ENCODE results near the gene MGMT. TPM values are rescaled to one million over a fixed set of nuclear protein-coding genes. Genes with fewer than 3 reads are reported as not detected.

MGMT gene
- polyA plus RNA-seq, 3 donors = 9.5 to 23.5 (median 17.5) TPM

DNA sequence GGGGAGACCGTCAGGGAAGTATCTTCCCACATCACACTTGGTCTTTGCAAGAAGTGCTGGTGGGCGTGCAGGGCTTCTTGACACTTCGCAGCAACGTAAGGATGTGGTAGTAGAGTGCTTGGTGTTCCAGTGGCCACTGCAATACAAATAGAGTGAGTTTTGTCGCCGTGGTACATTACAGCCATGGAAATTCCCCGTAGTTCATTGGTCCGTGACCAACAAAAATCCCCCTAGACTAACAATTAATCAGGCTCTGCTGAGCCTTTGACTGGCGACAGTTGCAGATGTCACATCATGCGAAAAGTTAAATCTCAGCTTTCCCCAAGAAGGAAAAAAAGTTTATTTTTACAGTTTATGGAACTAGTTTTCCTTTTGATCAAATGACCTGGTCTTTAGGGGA is 134.7 kb downstream of the MGMT start:
- no peaks in the 10 kb centered on the region for H3K4me1 ChIP-seq (ENCODE audit: control insufficient read depth in 1 of 2, insufficient read depth in 2 of 2, low read length in 2 of 2)
- H3K4me3 ChIP-seq (replicated peaks in 1 of 3; ENCODE audit: low read depth in 2 of 3, low read length in 3 of 3) = no peak overlapping the region
- TF ChIP-seq, protein P1, sequence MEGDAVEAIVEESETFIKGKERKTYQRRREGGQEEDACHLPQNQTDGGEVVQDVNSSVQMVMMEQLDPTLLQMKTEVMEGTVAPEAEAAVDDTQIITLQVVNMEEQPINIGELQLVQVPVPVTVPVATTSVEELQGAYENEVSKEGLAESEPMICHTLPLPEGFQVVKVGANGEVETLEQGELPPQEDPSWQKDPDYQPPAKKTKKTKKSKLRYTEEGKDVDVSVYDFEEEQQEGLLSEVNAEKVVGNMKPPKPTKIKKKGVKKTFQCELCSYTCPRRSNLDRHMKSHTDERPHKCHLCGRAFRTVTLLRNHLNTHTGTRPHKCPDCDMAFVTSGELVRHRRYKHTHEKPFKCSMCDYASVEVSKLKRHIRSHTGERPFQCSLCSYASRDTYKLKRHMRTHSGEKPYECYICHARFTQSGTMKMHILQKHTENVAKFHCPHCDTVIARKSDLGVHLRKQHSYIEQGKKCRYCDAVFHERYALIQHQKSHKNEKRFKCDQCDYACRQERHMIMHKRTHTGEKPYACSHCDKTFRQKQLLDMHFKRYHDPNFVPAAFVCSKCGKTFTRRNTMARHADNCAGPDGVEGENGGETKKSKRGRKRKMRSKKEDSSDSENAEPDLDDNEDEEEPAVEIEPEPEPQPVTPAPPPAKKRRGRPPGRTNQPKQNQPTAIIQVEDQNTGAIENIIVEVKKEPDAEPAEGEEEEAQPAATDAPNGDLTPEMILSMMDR (IDR thresholded peaks at IDR 0.05) = no peak
- Mint-ChIP-seq H3K4me3 (no peak overlapping the region), H3K36me3 (peaks cover 0 to 2% of the 10 kb centered on the region in 2 donors), H3K27me3 (ENCODE audit: low read depth in 3 of 3) (no peaks in the 10 kb centered on the region), H3K27ac (no peak overlapping the region), H3K9me3 (peaks cover 0 to 15% (median 5%) of the 10 kb centered on the region in 7 donors), H3K4me1 (peaks cover 3% of the 10 kb centered on the region)
- no peaks in the 10 kb centered on the region for H3K27me3 ChIP-seq (ENCODE audit: control insufficient read depth in 2 of 2, insufficient read depth in 2 of 2, low read length in 2 of 2)
- H3K9ac ChIP-seq (ENCODE audit: insufficient read depth, low read length, poor library complexity, severe bottlenecking) = no peak overlapping the region
- no peak overlapping the region for H3K4me2 ChIP-seq (replicated peaks; ENCODE audit: extremely low read depth, low read length, poor library complexity, severe bottlenecking)
- no peak overlapping the region for H2AFZ ChIP-seq (ENCODE audit: insufficient read depth, low read depth, low read length, poor library complexity, severe bottlenecking)
- H4K20me1 ChIP-seq (ENCODE audit: insufficient read depth, low read length) = no peaks in the 10 kb centered on the region
- H3K36me3 ChIP-seq (replicated peaks in 1 of 2; ENCODE audit: control insufficient read depth in 1 of 2, insufficient read depth in 2 of 2, low read length in 2 of 2) = no peaks in the 10 kb centered on the region
- no peaks in the 10 kb centered on the region for H3K79me2 ChIP-seq (ENCODE audit: insufficient read depth, low read length)
- intact Hi-C loops (cut with micrococcal nuclease) = no loop called here
- no peak overlapping the region for H3K27ac ChIP-seq (ENCODE audit: low read depth in 1 of 2, low read length in 2 of 2)
- peaks cover 5 to 16% of the 10 kb centered on the region in 2 donors for H3K9me3 ChIP-seq (replicated peaks in 1 of 2; ENCODE audit: control insufficient read depth in 1 of 2, insufficient read depth in 1 of 2, low read length in 2 of 2)
- no peak for DNase-seq
- WGBS (ENCODE audit: insufficient coverage) = 100% methylated on average over 3 of the region's 10 CpGs

- Histone ChIP-seq H3K27me3 (ENCODE audit: control insufficient read depth in 2 of 2, insufficient read depth in 2 of 2, low read length in 2 of 2) (no peaks in the 10 kb centered on the region), H3K36me3 (replicated peaks in 1 of 2; ENCODE audit: control insufficient read depth in 1 of 2, insufficient read depth in 2 of 2, low read length in 2 of 2) (no peaks in the 10 kb centered on the region), H2AFZ (ENCODE audit: insufficient read depth, low read depth, low read length, poor library complexity, severe bottlenecking) (no peak overlapping the region), H3K4me3 (replicated peaks in 1 of 3; ENCODE audit: low read depth in 2 of 3, low read length in 3 of 3) (no peak overlapping the region), H3K27ac (ENCODE audit: low read depth in 1 of 2, low read length in 2 of 2) (no peak overlapping the region), H4K20me1 (ENCODE audit: insufficient read depth, low read length) (no peaks in the 10 kb centered on the region), H3K9ac (ENCODE audit: insufficient read depth, low read length, poor library complexity, severe bottlenecking) (no peak overlapping the region), H3K79me2 (ENCODE audit: insufficient read depth, low read length) (no peaks in the 10 kb centered on the region), H3K4me1 (ENCODE audit: control insufficient read depth in 1 of 2, insufficient read depth in 2 of 2, low read length in 2 of 2) (no peaks in the 10 kb centered on the region), H3K9me3 (replicated peaks in 1 of 2; ENCODE audit: control insufficient read depth in 1 of 2, insufficient read depth in 1 of 2, low read length in 2 of 2) (peaks cover 0 to 9% of the 10 kb centered on the region in 2 donors), H3K4me2 (replicated peaks; ENCODE audit: extremely low read depth, low read length, poor library complexity, severe bottlenecking) (no peak overlapping the region)
- Mint-ChIP-seq H3K36me3 (peaks cover 2 to 3% of the 10 kb centered on the region in 2 donors), H3K27me3 (ENCODE audit: low read depth in 3 of 3) (no peaks in the 10 kb centered on the region), H3K9me3 (peaks cover 0 to 9% (median 3%) of the 10 kb centered on the region in 7 donors), H3K4me1 (peaks cover 3% of the 10 kb centered on the region), H3K4me3 (no peak overlapping the region), H3K27ac (no peak overlapping the region)
- WGBS (ENCODE audit: insufficient coverage) = no CpG with 5 or more reads among the region's 6 CpGs
- TF ChIP-seq, protein P1 (IDR thresholded peaks at IDR 0.05) = no peak
- no peak for DNase-seq
- intact Hi-C loops (cut with micrococcal nuclease) = no loop called here
Observed at GRCh38 chr10:129602938-129603535, 136.0 kb downstream of the MGMT start.

Measured in CD14-positive monocyte (primary cell).